HG02852 (cell line): ENCODE measurements around the gene CRIP2.

Experiments
- ATAC-seq: cut with Tn5 transposase; IDR thresholded peaks from one replicate; pipeline ENCODE4 v1.9.1; 2021; ENCODE audit warnings: mild to moderate bottlenecking, moderate library complexity; ENCODE audit not compliant: unreplicated experiment

CRIP2 gene

DNA sequence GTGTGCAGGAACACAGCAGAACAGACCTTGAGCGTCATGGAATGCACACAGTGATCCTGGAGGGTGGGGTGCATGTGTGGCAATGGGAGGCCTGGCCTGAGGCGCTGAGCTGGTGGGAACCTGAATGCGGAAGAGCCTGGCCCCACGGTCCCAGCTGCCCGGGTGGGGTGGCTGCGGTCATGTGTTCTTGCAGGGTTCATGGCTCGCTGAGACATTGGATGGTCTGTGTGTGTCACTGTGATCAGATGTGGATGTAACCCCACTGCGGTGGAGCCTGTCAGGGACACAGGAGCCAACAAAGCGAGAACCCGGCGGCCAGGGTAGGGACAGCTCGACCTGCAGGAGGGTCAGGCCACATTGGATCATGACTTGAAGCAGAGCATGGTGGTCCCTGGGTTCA, 31.8 kb upstream of the CRIP2 start:
- no peak for ATAC-seq

DNA sequence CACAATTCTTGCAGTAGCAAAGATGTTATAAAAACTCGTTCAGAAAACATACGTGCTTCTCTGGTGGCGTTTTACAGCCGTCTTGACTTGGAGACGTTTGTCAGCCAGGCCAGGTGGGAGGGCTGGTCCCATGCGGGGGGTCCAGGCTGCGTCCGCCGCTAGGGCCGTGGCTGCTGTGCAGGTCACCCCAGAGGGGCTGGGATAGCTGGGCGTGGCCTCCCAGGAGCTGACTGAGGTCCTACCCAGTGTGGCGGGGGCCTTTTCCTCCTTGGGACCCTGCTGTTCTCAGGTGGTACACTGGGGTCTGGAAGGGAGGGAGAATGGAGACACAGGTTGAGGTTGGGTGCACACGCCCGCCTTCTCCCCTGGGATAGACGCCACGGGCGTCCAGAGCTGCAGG, 29.8 kb upstream of the CRIP2 start:
- no peak for ATAC-seq

DNA sequence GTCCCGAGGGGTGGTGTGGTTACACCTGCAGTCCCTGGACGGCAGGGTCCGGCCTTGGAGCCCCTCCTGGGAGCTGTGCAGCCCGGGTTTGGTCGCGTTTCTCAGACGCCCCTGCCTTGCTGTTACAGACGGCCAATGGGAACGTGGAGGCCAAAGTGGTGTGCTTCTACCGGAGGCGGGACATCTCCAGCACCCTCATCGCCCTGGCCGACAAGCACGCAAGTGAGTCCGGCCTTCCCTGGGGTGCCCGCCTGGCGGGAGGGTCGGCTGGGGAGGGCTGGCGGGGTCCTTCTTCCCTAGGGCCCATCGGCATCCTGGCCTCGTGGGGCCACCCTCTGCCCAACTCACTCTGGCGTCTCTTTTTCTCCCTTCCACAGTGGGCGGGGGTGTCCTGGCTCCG, 29.3 kb upstream of the CRIP2 start:
- ATAC-seq: no peak

DNA sequence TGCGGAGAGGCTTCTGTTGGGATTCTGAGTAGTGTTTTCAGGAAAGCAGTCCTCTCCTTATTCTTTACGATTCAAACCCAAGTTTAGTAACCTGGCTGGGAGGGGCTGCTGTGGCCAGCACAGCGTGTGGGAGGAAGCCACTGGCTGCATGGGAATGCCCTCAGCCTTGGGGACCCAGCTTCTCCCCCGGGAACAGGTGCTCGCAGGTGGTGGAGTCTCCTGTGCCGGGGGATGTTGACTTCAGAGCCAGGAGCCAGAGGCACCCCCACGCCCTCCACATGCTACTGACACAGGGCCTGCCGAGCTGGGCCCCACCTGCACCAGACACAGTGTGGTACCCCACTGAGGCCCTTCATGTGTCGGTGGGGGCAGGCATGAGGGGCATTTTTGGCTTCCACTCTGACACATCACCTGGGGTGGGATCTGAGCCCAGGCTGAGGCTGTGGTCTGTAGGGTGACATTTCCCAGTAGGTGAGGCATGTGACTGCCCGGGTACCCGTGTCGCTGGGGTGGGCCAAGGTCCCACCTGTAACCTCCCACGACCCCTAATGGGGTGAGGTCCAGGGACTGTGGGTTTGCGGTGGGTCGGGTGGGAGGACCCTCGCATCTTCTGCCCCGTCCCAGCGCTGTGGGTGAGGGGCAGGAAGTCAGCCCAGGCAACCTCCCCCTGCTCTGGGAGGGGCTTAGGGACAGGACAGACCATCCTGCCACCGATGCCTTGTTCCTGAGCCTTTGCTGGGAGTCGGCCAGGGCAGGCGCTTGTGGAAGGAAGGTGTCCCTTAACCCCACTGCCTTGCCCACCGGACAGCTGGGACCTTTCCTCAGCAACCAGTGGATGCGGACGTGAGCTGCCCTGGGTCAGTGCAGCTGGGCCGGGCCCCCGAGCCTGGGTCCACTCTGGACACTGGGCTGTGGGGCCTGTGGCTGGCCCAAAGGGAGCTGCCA, 28.4 kb upstream of the CRIP2 start:
- no peak for ATAC-seq

DNA sequence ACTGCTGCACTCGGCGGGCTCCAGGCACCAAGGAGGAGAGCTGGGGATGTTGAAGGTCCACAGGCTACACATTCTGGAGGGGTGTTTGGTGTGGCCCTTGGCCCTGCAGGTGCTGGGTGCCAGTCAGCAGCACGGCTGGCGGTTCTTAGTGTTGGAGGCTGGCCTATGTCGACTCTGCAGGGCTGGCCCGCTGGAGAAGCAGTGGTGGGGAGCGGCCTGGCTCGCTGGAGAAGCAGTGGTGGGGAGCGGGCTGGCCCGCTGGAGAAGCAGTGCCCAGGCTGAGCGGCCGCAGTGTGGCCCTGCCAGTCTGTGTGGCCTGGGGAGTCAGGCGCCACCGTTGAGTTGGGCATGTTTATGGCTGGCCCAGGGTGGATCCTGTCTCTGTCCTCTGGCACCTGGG, 27.6 kb upstream of the CRIP2 start:
- no peak for ATAC-seq

DNA sequence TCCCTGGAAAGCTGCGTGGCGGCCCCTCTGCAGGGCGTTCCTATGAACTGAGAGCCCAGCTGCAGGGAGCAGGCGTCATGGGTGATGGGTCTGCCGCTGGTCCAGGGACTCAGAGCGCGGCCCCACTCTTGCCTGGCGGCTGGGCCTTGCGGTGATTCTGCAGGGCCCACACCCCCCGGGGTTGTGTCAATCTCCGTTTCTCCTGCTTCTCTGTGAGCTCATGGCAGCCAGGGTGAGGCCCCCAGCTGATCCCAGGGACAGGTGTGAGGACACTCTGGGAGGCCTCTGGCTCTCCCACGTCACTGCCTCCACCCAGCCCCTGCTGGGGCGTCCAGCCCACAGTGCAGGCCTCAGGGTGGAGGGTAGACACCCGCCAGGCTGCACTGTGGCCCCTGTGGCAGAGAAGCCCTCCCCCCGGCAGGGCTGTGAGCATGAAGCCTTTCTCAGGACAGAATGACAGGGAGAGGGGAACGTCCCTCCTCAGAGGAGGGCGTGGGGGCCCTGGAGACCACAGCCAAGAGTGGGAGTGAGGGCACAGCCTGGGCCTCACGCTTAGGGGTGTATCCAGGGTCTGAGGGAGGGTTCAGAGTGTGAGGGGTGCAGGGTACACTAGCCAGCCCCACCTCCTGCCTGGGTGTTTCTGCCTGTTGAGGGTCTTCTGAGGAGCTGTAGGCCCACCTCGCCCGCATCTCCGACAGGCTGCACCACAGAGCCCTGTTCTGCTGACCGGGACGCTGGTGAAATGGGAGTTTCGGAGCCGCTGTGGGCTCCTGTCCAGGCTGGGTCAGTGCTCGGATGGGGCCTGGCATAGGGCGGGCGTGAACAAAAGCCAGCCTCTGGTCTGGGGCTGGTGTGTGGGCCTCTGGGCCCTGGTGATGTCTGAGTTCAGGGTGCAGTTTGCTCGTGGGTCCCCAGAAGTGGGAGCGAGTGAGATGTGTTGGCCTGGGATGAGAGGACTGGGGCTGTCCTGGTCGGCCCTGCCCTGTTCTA, 26.7 kb upstream of the CRIP2 start:
- no peak for ATAC-seq

DNA sequence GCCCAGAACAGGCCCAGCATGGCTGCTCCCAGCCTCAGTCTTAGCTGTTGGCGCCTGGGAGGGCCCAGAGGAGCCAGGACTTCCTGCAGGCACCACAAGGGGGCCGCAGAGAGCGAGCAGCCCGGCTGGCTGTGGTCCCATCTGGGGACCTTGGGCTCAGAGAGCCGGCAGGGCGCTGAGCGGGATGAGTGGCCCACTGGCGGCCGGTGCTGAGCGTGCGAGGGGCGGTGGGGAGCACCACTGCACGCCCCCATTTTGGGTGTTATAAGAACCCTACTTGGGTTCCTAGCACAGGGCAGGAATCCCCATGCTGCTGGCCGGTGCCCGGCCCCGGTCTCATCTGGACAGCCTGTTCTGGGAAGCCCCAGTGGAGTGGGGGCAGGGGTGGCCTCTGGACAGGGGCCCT, 25.9 kb upstream of the CRIP2 start:
- ATAC-seq: peak; percentile 43

DNA sequence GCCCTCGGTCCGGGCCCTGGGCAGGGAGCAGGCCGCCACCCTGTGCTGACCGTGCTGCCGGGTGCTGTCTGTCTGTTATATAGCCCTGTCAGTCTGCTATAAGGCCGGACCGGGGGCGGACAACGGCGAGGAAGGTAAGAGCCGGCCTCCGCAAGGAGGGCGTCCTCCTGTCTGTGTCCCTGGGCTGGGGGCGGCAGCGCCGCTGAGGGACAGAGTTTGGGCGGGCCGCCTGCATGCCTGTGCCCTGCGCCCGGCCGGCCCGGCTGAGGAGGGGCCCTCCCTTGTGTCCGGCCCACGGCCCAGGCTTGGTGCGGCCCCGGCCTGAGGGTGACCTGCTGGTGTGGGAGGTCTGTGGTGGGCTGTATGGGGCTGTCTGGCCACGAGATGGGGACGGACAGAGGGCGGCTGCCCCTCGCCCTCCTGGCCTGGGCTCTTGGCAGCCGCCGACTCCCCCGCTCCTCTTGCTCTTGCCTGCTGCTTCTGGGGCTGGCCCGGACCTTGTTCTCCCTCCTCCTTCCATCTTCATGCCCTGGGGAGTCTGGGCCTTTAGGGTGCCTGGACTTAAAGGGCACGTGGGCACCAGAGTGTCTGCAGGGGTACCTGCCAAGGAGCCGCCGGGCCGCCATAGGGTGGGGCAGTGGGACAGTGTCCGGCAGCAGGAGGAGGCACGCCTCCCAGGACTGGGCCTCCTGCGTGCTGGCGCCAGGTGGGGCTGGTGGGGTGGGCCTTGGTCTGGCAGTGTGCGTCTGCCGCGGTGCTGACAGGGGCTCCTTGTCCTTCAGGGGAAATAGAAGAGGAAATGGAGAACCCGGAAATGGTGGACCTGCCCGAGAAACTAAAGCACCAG, 25.1 kb upstream of the CRIP2 start:
- ATAC-seq: no peak

DNA sequence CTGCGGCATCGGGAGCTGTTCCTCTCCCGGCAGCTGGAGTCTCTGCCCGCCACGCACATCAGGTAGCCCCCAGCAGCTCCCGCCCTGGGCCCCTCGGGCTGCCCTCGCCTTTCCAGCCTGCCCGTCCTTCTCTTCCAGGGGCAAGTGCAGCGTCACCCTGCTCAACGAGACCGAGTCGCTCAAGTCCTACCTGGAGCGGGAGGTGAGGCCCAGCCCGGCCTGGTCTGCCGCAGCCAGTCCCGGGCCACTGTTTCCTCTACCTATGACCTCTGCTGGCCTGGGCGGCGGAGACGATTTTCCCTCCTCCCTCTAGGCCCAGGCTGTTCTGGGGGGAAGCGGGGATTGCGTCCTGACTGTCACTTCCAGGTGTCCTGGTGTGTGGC, 24.5 kb upstream of the CRIP2 start:
- ATAC-seq: no peak

DNA sequence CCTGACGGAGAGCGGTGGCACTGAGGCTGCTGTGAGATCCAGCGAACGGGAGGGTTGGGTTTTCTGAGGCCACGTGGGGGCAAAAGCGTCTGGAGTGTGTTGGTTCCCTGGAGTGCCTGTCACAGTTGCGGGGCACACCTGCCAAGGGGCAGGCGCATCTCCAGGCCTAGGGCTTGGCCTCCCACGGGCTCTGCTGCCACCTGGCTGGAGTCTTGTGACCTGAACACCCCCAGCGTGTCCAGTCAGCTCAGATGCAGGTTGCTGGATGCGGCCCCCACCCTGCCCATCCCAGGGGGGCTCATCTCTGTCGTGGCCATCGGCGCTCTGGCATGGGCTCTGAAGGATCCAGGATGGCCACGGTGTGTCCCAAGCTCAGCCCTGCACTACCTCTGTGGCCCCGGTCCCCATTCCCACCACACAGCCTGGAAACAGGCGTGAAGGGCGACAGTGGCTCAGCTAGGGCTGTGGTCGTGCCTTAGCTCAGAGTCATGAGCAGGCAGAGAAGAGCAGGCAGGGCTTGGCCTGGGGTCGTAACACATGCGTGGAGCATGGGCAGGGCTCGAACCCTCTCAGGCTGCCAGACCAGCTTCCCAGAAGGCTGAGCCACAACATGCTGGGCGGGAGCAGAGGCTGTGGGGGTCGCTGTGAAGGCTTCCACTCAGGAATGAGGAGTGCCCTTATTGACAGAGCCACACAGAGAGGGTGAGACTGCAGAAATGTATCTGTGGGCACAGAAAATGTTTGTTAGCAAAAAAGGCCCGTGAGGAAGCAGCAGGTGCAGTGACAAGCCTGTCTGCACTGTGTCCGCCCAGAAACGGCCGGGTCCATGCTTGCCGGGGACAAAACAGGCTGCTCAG, 23.5 kb upstream of the CRIP2 start:
- ATAC-seq: no peak

DNA sequence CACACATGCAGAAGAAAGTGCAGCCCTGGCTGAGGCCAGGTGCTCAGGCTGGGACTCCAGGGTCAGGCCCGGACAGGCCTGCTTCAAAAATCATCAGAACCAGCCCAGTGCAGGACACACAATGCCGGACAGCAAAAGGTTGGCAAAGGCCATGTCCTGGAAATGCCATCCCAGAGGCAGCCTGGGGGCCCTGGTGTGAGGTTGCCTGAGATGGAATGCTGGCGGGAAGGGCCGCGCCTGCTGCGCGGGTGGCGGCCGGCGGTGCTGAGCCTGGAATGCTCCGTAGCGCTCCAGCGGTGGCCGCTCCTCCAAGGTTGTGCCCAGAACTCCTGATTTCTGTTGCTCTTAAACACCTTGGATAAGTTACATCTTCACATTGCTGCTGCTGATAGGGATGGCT, 21.7 kb upstream of the CRIP2 start:
- ATAC-seq: no peak

DNA sequence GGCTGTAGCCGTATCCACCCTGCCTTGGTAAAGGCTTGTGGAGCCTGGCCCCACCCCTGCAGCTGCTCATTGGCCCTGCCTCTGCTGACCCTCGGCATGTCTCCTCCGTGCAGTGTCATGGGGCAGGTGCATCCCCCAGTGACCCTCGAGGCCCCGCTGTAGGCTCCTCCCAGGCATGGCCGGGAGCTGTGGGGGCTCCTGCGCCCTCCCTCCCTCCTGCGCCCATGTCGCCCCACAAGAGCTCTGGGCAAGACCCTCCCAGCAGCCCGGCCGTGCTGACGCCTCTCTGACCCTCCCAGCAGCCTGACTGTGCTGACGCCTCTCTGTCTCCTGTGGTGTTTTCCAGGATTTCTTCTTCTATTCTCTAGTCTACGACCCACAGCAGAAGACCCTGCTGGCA, 20.8 kb upstream of the CRIP2 start:
- no peak for ATAC-seq

DNA sequence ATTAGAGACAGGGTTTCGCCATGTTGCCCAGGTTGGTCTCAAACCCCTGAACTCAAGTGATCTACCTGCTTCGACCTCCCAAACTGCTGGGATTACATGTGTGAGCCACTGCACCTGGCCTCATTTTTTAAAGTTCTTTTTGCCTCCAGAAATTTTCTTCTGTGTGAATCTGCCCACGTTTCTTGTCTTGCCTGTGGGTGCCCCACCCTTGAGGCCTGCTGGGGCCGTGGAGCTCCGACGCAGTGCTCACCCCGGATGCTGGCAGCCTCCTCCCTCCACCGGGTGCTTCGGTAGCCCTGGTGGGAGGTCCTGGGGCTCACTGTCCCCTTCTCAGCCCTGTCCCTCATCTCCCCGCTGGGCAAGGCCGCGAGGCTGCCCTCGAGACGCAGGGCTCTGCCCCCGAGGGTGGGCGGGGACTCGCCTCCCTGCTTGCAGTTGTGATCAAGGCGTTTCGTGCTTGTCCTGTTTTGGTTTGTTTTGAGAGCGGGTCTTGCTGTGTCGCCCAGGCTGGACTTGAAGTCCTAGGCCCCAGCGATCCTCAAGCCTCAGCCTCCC, 19.5 kb upstream of the CRIP2 start:
- no peak for ATAC-seq

DNA sequence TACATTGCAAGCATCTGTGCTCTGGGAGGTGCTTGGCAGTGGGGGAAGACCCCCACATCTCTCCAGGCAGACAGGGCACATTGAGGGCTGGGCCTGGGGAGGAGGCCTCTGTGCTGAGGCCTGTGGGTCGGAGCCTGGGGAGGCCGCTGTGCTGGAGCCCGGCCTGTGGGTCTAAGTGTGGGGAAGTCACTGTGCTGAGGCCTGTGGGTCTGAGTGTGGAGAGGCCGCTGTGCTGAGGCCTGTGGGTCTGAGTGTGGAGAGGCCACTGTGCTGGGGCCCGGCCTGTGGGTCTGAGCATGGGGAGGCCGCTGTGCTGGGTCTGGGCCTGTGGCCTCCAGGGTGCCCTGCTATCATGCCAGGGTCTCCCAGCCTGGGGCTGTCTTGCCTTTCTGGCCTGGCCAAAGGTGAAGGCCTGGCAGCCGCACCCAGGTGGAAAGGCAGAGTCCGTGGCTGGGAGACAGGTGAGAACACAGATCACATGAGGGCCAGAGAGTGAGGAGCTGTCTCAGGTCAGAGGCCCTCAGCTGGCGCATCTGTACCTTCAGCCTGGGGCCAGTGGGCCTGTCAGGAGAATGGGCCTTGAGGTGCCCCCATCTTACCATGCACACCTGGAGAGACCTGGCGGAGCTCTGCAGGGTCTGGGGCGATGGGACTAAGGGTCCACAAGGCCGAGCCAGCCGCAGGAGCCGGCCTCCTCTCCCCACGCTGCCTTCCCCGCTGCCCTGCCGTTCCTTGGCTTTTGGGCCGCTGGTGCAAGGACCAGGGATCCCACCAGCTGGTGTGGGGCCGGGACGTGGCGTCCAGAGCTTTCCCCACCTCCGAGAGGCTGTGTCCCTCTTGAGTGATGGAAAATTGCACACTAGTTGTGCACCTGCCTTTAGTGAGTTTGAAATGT, 18.6 kb upstream of the CRIP2 start:
- no peak for ATAC-seq

DNA sequence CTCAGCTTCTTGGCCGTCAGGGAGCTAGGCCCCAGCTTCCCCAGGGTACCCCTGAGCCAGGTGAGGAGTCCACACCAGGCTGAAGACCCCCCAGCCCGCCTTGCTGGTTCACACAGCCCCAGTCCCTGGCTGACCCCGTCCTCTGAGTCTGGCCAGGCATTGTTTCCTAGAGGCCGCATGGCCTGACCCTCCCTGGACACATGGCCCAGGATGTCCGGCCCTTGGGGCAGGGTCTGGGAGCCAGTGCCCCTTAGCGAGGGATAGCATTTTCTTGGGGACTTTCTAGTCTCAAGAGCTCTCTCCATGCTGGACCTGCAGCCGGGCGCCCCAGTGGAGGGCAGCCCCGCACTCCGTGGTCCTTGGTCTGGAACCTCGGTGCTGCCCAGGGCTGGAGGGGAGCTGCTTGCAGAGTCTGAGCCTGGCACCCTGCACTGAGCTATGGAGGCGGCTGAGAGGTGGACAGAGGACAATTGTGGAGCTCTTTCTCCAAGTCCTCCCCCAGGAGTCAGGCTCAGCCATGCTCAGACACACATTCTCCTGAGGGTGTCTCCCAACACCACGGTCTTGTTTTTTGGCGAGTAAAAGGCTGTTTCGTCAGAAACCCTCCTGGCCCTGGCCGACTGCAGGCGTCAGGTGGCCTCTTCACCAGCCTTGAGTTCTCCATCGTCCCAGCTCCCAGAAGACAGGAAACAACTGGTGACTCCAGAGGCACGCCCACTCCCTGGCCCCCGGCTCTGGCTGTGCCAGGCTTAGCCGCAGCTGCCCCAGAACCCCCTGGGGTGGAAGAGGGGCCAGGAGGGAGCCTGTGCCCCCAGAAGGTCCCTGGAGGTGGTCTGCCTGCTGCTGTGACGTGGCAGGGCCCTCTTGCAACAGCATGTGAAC, 17.6 kb upstream of the CRIP2 start:
- no peak for ATAC-seq

DNA sequence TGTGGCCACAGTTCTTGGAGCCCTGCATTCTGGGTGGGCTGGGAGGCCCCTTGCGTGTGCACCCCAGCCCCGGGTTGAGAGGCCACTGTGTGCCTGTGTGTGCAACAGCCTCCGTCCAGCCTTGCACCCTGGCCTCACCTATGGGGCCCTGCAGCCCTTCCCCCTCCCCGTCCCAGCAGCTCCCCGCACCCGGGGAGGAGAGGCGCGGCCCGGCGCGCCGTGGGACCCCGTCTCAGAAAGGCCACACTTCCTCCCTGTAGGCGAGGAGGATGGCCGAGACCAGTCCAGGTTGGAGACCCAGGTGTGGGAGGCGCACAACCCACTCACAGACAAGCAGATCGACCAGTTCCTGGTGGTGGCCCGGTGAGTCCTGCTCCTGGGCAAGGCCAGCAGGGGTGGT, 16.6 kb upstream of the CRIP2 start:
- ATAC-seq: no peak

DNA sequence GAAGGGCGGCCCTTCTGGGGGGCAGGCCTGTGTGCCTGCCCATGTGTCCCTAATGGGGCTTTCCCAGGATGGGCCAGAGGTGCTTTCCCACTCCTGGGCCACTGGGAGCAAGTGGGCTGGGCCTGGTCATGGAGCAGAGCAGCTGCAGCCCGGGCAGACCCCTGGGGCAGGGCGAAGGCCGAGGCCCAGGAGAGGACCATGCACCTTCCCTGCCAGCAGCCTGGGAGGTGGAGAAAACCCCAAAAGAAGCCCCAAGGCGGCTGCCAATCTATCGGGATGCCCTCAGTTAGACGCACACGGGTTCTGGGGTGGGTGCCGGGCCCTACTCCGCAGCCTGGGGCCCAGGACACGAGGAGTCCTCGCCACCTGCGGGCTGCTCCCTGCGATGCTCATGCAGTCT, 16.1 kb upstream of the CRIP2 start:
- no peak for ATAC-seq

DNA sequence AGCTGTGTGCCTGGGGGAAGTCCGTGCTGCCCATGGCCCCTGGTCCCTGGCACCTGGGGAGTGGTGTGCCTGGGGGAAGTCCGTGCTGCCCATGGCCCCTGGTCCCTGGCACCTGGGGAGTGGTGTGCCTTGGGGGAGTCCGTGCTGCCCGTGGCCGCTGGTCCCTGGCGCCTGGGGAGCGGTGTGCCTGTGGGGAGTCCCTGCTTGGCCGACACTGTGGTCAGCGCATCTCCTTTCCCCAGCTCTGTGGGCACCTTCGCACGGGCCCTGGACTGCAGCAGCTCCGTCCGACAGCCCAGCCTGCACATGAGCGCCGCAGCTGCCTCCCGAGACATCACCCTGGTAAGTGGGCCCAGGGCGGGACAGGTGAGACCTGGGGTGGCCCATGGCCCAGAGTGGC, 14.5 kb upstream of the CRIP2 start:
- ATAC-seq: no peak
